ENCODE results near the gene SETD1A.
"Not testable (repeated sequence)": the region's sequence is repeated elsewhere in the genome, so short reads cannot be mapped to it uniquely, and the experiment has no call there.

The SETD1A gene

GRCh38 chr16:31001507-31002249 lies 44.1 kb downstream of the SETD1A start:
- no peak for DNase-seq

- no peak for DNase-seq
Observed at GRCh38 chr16:31002250-31002700, 44.7 kb downstream of the SETD1A start.

- DNase-seq = no peak
Observed at GRCh38 chr16:31002862-31003341, 45.3 kb downstream of the SETD1A start.

GRCh38 chr16:31003744-31004143 lies 46.2 kb downstream of the SETD1A start:
- DNase-seq = no peak

GRCh38 chr16:31004658-31005057 lies 47.1 kb downstream of the SETD1A start:
- DNase-seq = no peak

- DNase-seq = no peak
Observed at GRCh38 chr16:31005350-31006085, 48.0 kb downstream of the SETD1A start.

GRCh38 chr16:31006086-31006385 lies 48.5 kb downstream of the SETD1A start:
- no peak for DNase-seq

- DNase-seq = no peak
Observed at GRCh38 chr16:31006589-31006988, 49.0 kb downstream of the SETD1A start.

- no peak for DNase-seq
Observed at GRCh38 chr16:31007684-31008083, 50.1 kb downstream of the SETD1A start.

- DNase-seq = no peak
Observed at GRCh38 chr16:31008149-31008548, 50.6 kb downstream of the SETD1A start.

- no peak for DNase-seq
Observed at GRCh38 chr16:31008551-31008950, 51.0 kb downstream of the SETD1A start.

GRCh38 chr16:31009120-31009519 lies 51.6 kb downstream of the SETD1A start:
- DNase-seq = no peak

- DNase-seq = no peak
Observed at GRCh38 chr16:31009894-31010584, 52.5 kb downstream of the SETD1A start.

- DNase-seq = no peak
Observed at GRCh38 chr16:31010585-31011325, 53.2 kb downstream of the SETD1A start, which contains the start of gene STX1B. STX1B (minus strand) TSS chr16:31010638; CDS start chr16:31010396, 242 bp downstream.

- DNase-seq = not testable (repeated sequence)
Observed at GRCh38 chr16:31011815-31012214, 54.3 kb downstream of the SETD1A start.

GRCh38 chr16:31013292-31013691 lies 55.7 kb downstream of the SETD1A start:
- not testable (repeated sequence) for DNase-seq

GRCh38 chr16:31016018-31016417 lies 58.5 kb downstream of the SETD1A start:
- no peak for DNase-seq

- not testable (repeated sequence) for DNase-seq
Observed at GRCh38 chr16:31017756-31018155, 60.2 kb downstream of the SETD1A start.

GRCh38 chr16:31020536-31020935 lies 63.0 kb downstream of the SETD1A start:
- no peak for DNase-seq

- DNase-seq = no peak
Observed at GRCh38 chr16:31022544-31023251, 65.1 kb downstream of the SETD1A start.

- DNase-seq = no peak
Observed at GRCh38 chr16:31023252-31023602, 65.7 kb downstream of the SETD1A start.

- no peak for DNase-seq
Observed at GRCh38 chr16:31023627-31024226, 66.2 kb downstream of the SETD1A start.
